Ovary (tissue), 9 donors: ENCODE measurements around the gene SFI1. TPM values are rescaled to one million over a fixed set of nuclear protein-coding genes. Genes with fewer than 3 reads are reported as not detected.
"Not testable (repeated sequence)": the region's sequence is repeated elsewhere in the genome, so short reads cannot be mapped to it uniquely, and the experiment has no call there.

Source experiments
- DNase-seq, 5 donors: peaks; one replicate each; pipeline ENCODE4 v3.0.0-alpha.2; 2019 to 2020
- H3K27ac ChIP-seq, 2 donors: fragments of 200-600 bp; one replicate each; pipeline versions ENCODE4 v1.5.1 to v1.8.0; 2019 to 2022
- H3K27me3 ChIP-seq: fragments of 200-600 bp; one replicate; pipeline ENCODE4 v1.8.0; 2022
- H3K36me3 ChIP-seq: fragments of 200-600 bp; sonication (generic); one replicate; pipeline ENCODE4 v1.5.1; 2019
- H3K4me1 ChIP-seq: one replicate; pipeline ENCODE4 v1.8.1; 2013; ENCODE audit warnings: mild to moderate bottlenecking, moderate library complexity; ENCODE audit not compliant: insufficient read depth
- H3K4me3 ChIP-seq: fragments of 200-600 bp; sonication (generic); one replicate; pipeline ENCODE4 v1.5.1; 2017
- H3K9me3 ChIP-seq, 2 donors: fragments of 200-600 bp in 1 of 2; sonication (generic) in 1 of 2; one replicate each; pipeline versions ENCODE4 v1.5.1 to v1.8.1; 2013 to 2019; ENCODE audit warnings: mild to moderate bottlenecking in 1 of 2, moderate library complexity in 1 of 2
- EP300 ChIP-seq: sonication (generic); formaldehyde crosslinking; IDR thresholded peaks from one replicate; pipeline ENCODE4 v1.6.1; 2017; ENCODE audit warnings: antibody characterized with exemption
- POLR2A ChIP-seq: fragments of 450-650 bp; IDR thresholded peaks from one replicate; pipeline ENCODE4 v1.6.1; 2017; ENCODE audit warnings: antibody characterized with exemption, mild to moderate bottlenecking, moderate library complexity
- WGBS, 3 donors: extraction: QIAGEN DNeasy Blood & Tissue Kit in 1 of 3; methylation state at CpG; one replicate each; pipeline versions ENCODE4 v1.1.5 to v1.1.7; 2013 to 2017; 5-methylcytosine and 5-hydroxymethylcytosine counted together
- intact Hi-C, 4 donors: fragments of 100-400 bp; cut with DNase I; formaldehyde crosslinking; loops; one replicate each; pipeline versions ENCODE4 v1.11.0 to v1.15.1; 2022 to 2023
- polyA plus RNA-seq, 2 donors: library from polyadenylated mRNA; stranded (reverse); fragments of 200-250 nt in 1 of 2; fragments of 350-450 nt in 1 of 2; fragmentation: Illumina TruSeq in 1 of 2; extraction: RNeasy Lipid Tissue Mini Kit (QIAGEN cat#74804) in 1 of 2; gene quantifications; one replicate each; pipeline ENCODE4 v1.2.3, GENCODE V29; 2013 to 2014
- total RNA-seq, 7 donors: library from RNA; depleted of rRNA in 2 of 7; stranded (reverse); fragments of >200 nt in 2 of 7; fragmentation: NEBNext Ultra II Directional in 3 of 7; extraction: Animal tissue kit (Norgen Biotek cat#: 25700) in 3 of 7; gene quantifications; one replicate each; pipeline versions ENCODE4 v1.1.0 to v1.2.4, GENCODE V29; 2016 to 2023
- TF ChIP-seq, protein P1 (sequence below), 3 donors: fragments of 450-650 bp in 2 of 3; fragments of 200-600 bp in 1 of 3; IDR thresholded peaks; one replicate each; pipeline versions ENCODE4 v1.5.1 to v1.8.0; 2016 to 2022; ENCODE audit warnings: antibody characterized with exemption in 3 of 3, mild to moderate bottlenecking in 1 of 3
- donor health status: DM: no; HTN: no; CAD: no; lungs with moderate emphysema.
- donor health status: DM: no; HTN: no; CAD: no.
- donor health status: Bipolar disorder and iron deficiency.
- donor health status: DM: yes; HTN: yes; CAD: no.
- donor health status: DM: no; HTN: no; CAD: no.
- donor health status: DM: yes; HTN: yes; CAD: no.

Gene SFI1
- total and polyA plus RNA-seq, 9 donors = 10.8 to 33.9 (median 25.2) TPM

- Histone ChIP-seq H3K9me3 (no peaks in the 10 kb centered on the region), H3K4me3 (no peak overlapping the region), H3K4me1 (no peaks in the 10 kb centered on the region), H3K27ac (no peak overlapping the region), H3K27me3 (no peaks in the 10 kb centered on the region), H3K36me3 (no peaks in the 10 kb centered on the region)
- intact Hi-C loops = no loop called here
- 84 to 94% (median 94%) methylated on average over 1 of the region's 1 CpG for WGBS, 3 donors
- no peak for DNase-seq
- TF ChIP-seq, protein P1, sequence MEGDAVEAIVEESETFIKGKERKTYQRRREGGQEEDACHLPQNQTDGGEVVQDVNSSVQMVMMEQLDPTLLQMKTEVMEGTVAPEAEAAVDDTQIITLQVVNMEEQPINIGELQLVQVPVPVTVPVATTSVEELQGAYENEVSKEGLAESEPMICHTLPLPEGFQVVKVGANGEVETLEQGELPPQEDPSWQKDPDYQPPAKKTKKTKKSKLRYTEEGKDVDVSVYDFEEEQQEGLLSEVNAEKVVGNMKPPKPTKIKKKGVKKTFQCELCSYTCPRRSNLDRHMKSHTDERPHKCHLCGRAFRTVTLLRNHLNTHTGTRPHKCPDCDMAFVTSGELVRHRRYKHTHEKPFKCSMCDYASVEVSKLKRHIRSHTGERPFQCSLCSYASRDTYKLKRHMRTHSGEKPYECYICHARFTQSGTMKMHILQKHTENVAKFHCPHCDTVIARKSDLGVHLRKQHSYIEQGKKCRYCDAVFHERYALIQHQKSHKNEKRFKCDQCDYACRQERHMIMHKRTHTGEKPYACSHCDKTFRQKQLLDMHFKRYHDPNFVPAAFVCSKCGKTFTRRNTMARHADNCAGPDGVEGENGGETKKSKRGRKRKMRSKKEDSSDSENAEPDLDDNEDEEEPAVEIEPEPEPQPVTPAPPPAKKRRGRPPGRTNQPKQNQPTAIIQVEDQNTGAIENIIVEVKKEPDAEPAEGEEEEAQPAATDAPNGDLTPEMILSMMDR (IDR thresholded peaks at IDR 0.05) = no peak
- TF ChIP-seq POLR2A (no peak), EP300 (no peak)
Observed at GRCh38 chr22:31532060-31532459, 35.7 kb downstream of the SFI1 start.

DNA sequence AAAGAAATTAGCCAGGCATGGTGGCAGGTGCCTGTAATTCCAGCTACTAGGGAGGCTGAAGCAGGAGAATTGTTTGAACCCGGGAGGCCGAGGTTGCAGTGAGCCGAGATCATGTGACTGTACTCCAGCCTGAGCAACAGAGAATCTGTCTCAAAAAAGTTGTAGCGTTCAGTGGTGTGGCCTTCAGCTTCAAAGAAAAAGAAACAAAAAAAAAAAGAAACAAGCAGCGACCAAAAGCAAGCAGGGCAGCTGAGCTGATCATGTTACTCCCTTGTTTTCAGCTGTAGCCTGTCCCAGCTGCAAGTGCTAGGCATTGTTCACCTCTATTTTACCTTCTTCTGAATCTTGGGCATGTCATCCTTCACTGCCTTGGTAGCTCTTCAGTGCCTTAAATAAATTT lies 37.0 kb downstream of the SFI1 start:
- H3K4me1 ChIP-seq = no peaks in the 10 kb centered on the region
- intact Hi-C loops = no loop called here
- H3K27me3 ChIP-seq = no peaks in the 10 kb centered on the region
- no peaks in the 10 kb centered on the region for H3K9me3 ChIP-seq
- WGBS, 3 donors = 9 to 49% (median 23%) methylated on average over 5 of the region's 5 CpGs
- TF ChIP-seq EP300 (no peak), POLR2A (no peak)
- TF ChIP-seq, protein P1 (IDR thresholded peaks at IDR 0.05) = no peak
- no peak for DNase-seq
- no peak overlapping the region for H3K27ac ChIP-seq
- H3K4me3 ChIP-seq = no peak overlapping the region
- H3K36me3 ChIP-seq = no peaks in the 10 kb centered on the region

DNA sequence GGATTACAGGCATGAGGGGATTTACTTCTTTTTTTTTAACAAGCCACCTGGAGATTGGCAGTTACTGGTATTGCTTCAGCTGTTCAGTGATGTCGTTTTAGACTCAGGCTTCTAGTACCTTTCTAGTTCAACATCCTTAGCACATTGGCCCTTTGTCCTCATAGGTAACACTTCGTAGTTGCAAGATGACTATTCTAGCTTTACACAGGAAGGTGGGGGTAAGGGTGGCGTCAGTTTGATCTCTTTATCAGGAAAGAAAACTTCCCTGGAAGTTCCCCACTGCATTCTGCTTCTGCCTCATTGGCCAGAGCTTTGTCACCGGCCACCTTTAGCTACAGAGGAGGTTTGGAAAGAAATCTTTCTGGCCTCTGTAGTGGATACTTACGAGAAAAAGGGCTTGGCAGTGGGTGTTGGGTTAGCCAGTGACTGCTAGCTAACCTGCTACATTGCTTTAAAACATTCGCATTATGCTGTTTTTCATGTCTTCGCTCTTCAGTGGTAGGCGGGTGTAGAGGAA lies 40.7 kb downstream of the SFI1 start:
- 87 to 91% (median 88%) methylated on average over 8 of the region's 8 CpGs for WGBS, 3 donors
- no peaks in the 10 kb centered on the region for H3K4me1 ChIP-seq
- DNase-seq = no peak
- no peaks in the 10 kb centered on the region for H3K27me3 ChIP-seq
- intact Hi-C loops = no loop called here
- no peaks in the 10 kb centered on the region for H3K9me3 ChIP-seq
- H3K27ac ChIP-seq = no peak overlapping the region
- H3K4me3 ChIP-seq = no peak overlapping the region
- no peaks in the 10 kb centered on the region for H3K36me3 ChIP-seq
- TF ChIP-seq, protein P1 (IDR thresholded peaks at IDR 0.05) = no peak
- no peak for TF ChIP-seq EP300
- TF ChIP-seq POLR2A = no peak

DNA sequence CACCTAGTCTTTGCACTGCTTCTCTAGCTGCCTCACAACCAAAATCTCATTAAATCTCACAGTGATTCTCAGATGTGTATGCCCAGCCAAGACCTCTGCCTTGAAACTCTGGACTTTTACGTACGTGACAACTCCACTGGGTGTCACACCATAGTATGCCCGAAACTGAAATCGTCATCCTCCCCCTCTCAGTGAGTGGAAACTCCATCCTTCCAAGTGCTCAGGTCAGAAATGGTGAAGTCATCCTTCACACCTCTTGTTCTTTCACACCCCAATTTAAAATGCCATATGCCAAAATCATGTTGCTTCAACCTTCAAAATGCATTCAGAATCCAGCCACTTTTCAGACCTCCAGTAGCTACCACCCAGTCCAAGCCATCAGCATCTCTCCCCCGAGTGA lies 42.5 kb downstream of the SFI1 start:
- no peak for DNase-seq
- no peak overlapping the region for H3K27ac ChIP-seq
- no peaks in the 10 kb centered on the region for H3K4me1 ChIP-seq
- no peak for TF ChIP-seq POLR2A
- no peak for TF ChIP-seq EP300
- TF ChIP-seq, protein P1 (IDR thresholded peaks at IDR 0.05) = no peak
- no peaks in the 10 kb centered on the region for H3K9me3 ChIP-seq
- intact Hi-C loops = no loop called here
- H3K36me3 ChIP-seq = no peaks in the 10 kb centered on the region
- no peak overlapping the region for H3K4me3 ChIP-seq
- H3K27me3 ChIP-seq = no peaks in the 10 kb centered on the region
- WGBS, 3 donors = 91 to 94% (median 93%) methylated on average over 5 of the region's 5 CpGs

DNA sequence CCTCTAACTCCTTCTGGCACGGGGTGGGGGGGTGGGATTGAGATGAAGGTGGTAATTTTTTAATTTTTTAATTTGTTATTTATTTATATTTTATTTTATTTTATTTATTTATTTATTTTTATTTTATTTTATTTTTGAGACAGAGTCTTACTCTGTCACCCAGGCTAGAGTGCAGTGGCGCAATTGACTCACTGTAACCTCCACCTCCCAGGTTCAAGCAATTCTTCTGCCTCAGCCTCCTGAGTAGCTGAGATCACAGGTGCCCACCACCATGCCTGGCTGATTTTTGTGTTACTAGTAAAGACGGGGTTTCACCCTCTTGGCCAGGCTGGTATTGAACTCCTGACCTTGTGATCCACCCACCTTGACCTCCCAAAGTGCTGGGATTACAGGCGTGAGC lies 43.8 kb downstream of the SFI1 start:
- H3K4me3 ChIP-seq, H3K27me3 ChIP-seq, H3K4me1 ChIP-seq, H3K27ac ChIP-seq, DNase-seq, H3K36me3 ChIP-seq, intact Hi-C loops, H3K9me3 ChIP-seq: not testable (repeated sequence)
- WGBS, 3 donors = 95 to 99% (median 95%) methylated on average over 4 of the region's 4 CpGs
